ENCODE data around the gene ILDR1.

DNA sequence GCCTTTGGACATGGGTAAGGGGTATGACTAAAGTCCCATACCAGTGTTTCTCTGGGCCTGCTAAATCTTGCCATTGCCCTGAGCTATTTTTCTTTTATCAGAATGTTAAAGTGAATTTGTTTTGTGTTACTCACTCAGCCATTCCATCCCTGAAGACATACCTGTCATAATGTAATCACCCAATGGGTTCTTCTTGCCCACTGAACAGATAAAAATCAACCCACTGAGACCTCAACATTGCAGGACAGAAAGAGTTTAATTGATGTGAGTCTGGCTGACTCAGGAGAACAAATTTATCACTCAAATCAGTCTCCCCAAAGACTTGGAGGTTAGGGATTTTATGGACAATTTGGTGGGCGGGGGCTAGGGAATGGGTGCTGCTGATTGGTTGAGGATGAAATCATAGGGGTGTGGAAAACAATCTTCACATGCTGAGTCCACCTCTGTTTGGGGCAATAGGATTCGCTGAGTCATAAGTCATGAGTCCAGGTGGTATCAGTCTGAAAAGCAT lies 47.4 kb downstream of the ILDR1 start:
- TF ChIP-seq PPARA (CRISPR knock-in tag; IDR thresholded peaks at IDR 0.05; ENCODE audit: borderline replicate concordance) (no peak), ZNF70 (CRISPR knock-in tag; IDR thresholded peaks at IDR 0.05) (no peak), RARB (CRISPR knock-in tag; IDR thresholded peaks at IDR 0.05) (no peak), ZFP30 (CRISPR knock-in tag; IDR thresholded peaks at IDR 0.05) (no peak)
